Peyer's patch (tissue), 4 donors: Measurements from ENCODE around the gene STING1.

Experiments used
- CTCF ChIP-seq, 6 experiments: fragments of 450-650 bp in 4 of 6; fragments of 200-600 bp in 2 of 6; sonication (generic) in 1 of 6; IDR thresholded peaks; one replicate each; pipeline ENCODE4 v1.5.1; 2017 to 2019; ENCODE audit warnings: antibody characterized with exemption in 6 of 6, mild to moderate bottlenecking in 3 of 6, moderate library complexity in 1 of 6
- POLR2A ChIP-seq, 2 donors: fragments of 450-650 bp; IDR thresholded peaks; one replicate each; pipeline ENCODE4 v1.5.1; 2017; ENCODE audit warnings: antibody characterized with exemption in 2 of 2, mild to moderate bottlenecking in 2 of 2, moderate library complexity in 2 of 2

- TF ChIP-seq CTCF (IDR thresholded peaks at IDR 0.05), result no peak
- no peak for TF ChIP-seq POLR2A (IDR thresholded peaks at IDR 0.05)
Observed at GRCh38 chr5:139431706-139432105, 50.9 kb downstream of the STING1 start.
